C4-2B (cell line): ENCODE data around the gene SMU1.

Experiments used
- ZFX ChIP-seq: fragments of 450-650 bp; IDR thresholded peaks from 2 replicates; pipeline ENCODE4 v1.6.1; 2017
- TF ChIP-seq, protein P1 (sequence below): fragments of 450-650 bp; conservative IDR thresholded peaks from 2 replicates; pipeline ENCODE4 v1.5.1; 2017; ENCODE audit warnings: mild to moderate bottlenecking

DNA sequence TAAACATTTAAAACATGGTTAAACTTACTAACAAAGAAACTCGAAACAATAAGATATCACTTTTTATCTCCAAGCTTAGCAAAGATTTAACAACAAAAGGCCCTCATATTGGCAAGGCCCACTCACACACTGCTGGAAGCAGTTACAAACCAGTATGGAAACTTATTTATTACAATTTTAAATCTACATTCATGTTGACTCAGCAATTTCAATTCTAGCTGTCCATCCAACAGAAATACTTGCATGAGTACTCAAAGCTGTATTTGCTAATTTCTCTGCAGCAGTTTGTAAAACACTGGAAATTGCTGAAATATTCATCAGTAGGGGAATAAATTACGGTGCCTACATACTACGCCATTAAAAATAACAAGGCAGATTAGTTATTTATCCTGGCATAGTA, 54.2 kb downstream of the SMU1 start:
- TF ChIP-seq, protein P1, sequence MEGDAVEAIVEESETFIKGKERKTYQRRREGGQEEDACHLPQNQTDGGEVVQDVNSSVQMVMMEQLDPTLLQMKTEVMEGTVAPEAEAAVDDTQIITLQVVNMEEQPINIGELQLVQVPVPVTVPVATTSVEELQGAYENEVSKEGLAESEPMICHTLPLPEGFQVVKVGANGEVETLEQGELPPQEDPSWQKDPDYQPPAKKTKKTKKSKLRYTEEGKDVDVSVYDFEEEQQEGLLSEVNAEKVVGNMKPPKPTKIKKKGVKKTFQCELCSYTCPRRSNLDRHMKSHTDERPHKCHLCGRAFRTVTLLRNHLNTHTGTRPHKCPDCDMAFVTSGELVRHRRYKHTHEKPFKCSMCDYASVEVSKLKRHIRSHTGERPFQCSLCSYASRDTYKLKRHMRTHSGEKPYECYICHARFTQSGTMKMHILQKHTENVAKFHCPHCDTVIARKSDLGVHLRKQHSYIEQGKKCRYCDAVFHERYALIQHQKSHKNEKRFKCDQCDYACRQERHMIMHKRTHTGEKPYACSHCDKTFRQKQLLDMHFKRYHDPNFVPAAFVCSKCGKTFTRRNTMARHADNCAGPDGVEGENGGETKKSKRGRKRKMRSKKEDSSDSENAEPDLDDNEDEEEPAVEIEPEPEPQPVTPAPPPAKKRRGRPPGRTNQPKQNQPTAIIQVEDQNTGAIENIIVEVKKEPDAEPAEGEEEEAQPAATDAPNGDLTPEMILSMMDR = no peak
- TF ChIP-seq ZFX = no peak
